GM18505 (cell line): ENCODE measurements around the gene SEPTIN10.
A peak's percentile ranks its signal among the peaks of the same experiment; 100 is the strongest.
"Not testable (repeated sequence)": the region's sequence is repeated elsewhere in the genome, so short reads cannot be mapped to it uniquely, and the experiment has no call there.

Experiments
- ATAC-seq: cut with Tn5 transposase; IDR thresholded peaks from one replicate; pipeline ENCODE4 v1.9.1; 2021; ENCODE audit not compliant: unreplicated experiment
- POLR2A ChIP-seq: IDR thresholded peaks from 4 replicates; pipeline ENCODE4 v1.6.1; 2011; ENCODE audit warnings: borderline replicate concordance; ENCODE audit not compliant: insufficient read depth, insufficient read length; ENCODE audit errors: extremely low read depth

Gene SEPTIN10

GRCh38 chr2:109562421-109562820, 51.3 kb downstream of the SEPTIN10 start:
- ATAC-seq, result no peak
- no peak for TF ChIP-seq POLR2A

- TF ChIP-seq POLR2A, result no peak
- no peak for ATAC-seq
These were observed 53.5 kb downstream of the SEPTIN10 start for GRCh38 chr2:109560265-109560664.

- no peak for TF ChIP-seq POLR2A
- ATAC-seq, result no peak
These were observed 55.5 kb downstream of the SEPTIN10 start for GRCh38 chr2:109558076-109558882.

- no peak for TF ChIP-seq POLR2A
- no peak for ATAC-seq
These were observed 56.5 kb downstream of the SEPTIN10 start for GRCh38 chr2:109557309-109557708.

- ATAC-seq, result no peak
- no peak for TF ChIP-seq POLR2A
These were observed 58.3 kb downstream of the SEPTIN10 start for GRCh38 chr2:109555346-109555900.

GRCh38 chr2:109554758-109555157, 59.0 kb downstream of the SEPTIN10 start:
- TF ChIP-seq POLR2A, result no peak
- ATAC-seq, result no peak

GRCh38 chr2:109549016-109549590, 64.7 kb downstream of the SEPTIN10 start:
- no peak for TF ChIP-seq POLR2A

GRCh38 chr2:109547280-109547679, 66.5 kb downstream of the SEPTIN10 start:
- TF ChIP-seq POLR2A, result no peak
- no peak for ATAC-seq

More at GRCh38 chr2:109549016-109549590, 64.7 kb downstream of the SEPTIN10 start:
- no peak for ATAC-seq

- peak; percentile 76 for ATAC-seq
These were observed 67.7 kb downstream of the SEPTIN10 start for GRCh38 chr2:109545828-109546713.

GRCh38 chr2:109542384-109542783, 71.4 kb downstream of the SEPTIN10 start:
- ATAC-seq, result no peak

More at GRCh38 chr2:109545828-109546713, 67.7 kb downstream of the SEPTIN10 start:
- no peak for TF ChIP-seq POLR2A

GRCh38 chr2:109538546-109538945, 75.2 kb downstream of the SEPTIN10 start:
- TF ChIP-seq POLR2A, result no peak
- ATAC-seq, result no peak

More at GRCh38 chr2:109542384-109542783, 71.4 kb downstream of the SEPTIN10 start:
- TF ChIP-seq POLR2A, result no peak

- no peak for ATAC-seq
These were observed 76.1 kb downstream of the SEPTIN10 start for GRCh38 chr2:109537565-109538222.

GRCh38 chr2:109536556-109536955, 77.2 kb downstream of the SEPTIN10 start:
- ATAC-seq, result not testable (repeated sequence)

More at GRCh38 chr2:109537565-109538222, 76.1 kb downstream of the SEPTIN10 start:
- no peak for TF ChIP-seq POLR2A
